Glutamatergic neuron (in vitro differentiated cells): ENCODE measurements around the gene AGAP1. TPM values are rescaled to one million over a fixed set of nuclear protein-coding genes. Genes with fewer than 3 reads are reported as not detected.

Source experiments
- DNase-seq: peaks from one replicate; pipeline ENCODE4 v3.0.0; 2022
- H3K27ac Mint-ChIP-seq: one replicate; pipeline ENCODE4 v1.8.0; 2020; ENCODE audit warnings: mild to moderate bottlenecking, mixed read lengths, inconsistent platforms; ENCODE audit not compliant: unreplicated experiment
- H3K27me3 Mint-ChIP-seq: one replicate; pipeline ENCODE4 v1.8.0; 2020; ENCODE audit warnings: mild to moderate bottlenecking, moderate library complexity, mixed read lengths, inconsistent platforms; ENCODE audit not compliant: unreplicated experiment
- H3K36me3 Mint-ChIP-seq: one replicate; pipeline ENCODE4 v1.8.0; 2020; ENCODE audit warnings: mild to moderate bottlenecking, mixed read lengths, inconsistent platforms; ENCODE audit not compliant: unreplicated experiment
- H3K4me1 Mint-ChIP-seq: one replicate; pipeline ENCODE4 v1.8.0; 2020; ENCODE audit warnings: mild to moderate bottlenecking, low read depth, mixed read lengths, inconsistent platforms; ENCODE audit not compliant: unreplicated experiment
- H3K4me3 Mint-ChIP-seq: one replicate; pipeline ENCODE4 v1.8.0; 2020; ENCODE audit warnings: mild to moderate bottlenecking, mixed read lengths, inconsistent platforms; ENCODE audit not compliant: unreplicated experiment
- H3K9me3 Mint-ChIP-seq: one replicate; pipeline ENCODE4 v1.8.0; 2020; ENCODE audit warnings: mild to moderate bottlenecking, moderate library complexity, mixed read lengths, inconsistent platforms; ENCODE audit not compliant: unreplicated experiment
- CTCF ChIP-seq: fragments of 200-600 bp; sonication (generic); IDR thresholded peaks from one replicate; pipeline ENCODE4 v1.5.0; 2021; ENCODE audit not compliant: partially characterized antibody, unreplicated experiment
- total RNA-seq: library from RNA; stranded (reverse); fragmentation: NEBNext Ultra II Directional; extraction: Animal tissue kit (Norgen Biotek cat#: 25700); gene quantifications from one replicate; pipeline ENCODE4 v1.2.1, GENCODE V29; 2021; ENCODE audit not compliant: unreplicated experiment

The AGAP1 gene
- total RNA-seq, 1 donor from 2014 or later, result 153 TPM

- Mint-ChIP-seq H3K4me3 (no peak overlapping the region), H3K27me3 (peaks cover 4% of the 10 kb centered on the region), H3K4me1 (peaks cover 29% of the 10 kb centered on the region), H3K9me3 (peaks cover 5% of the 10 kb centered on the region), H3K27ac (no peak overlapping the region), H3K36me3 (no peaks in the 10 kb centered on the region)
- no peak for TF ChIP-seq CTCF
- DNase-seq, result no peak
Measured at GRCh38 chr2:235850289-235850688, 356.4 kb downstream of the AGAP1 start.

GRCh38 chr2:235850771-235851551 is 357.1 kb downstream of the AGAP1 start:
- H3K27ac Mint-ChIP-seq, result no peak overlapping the region
- no peak for DNase-seq
- peaks cover 5% of the 10 kb centered on the region for H3K9me3 Mint-ChIP-seq
- H3K36me3 Mint-ChIP-seq, result no peaks in the 10 kb centered on the region
- H3K27me3 Mint-ChIP-seq, result peaks cover 3% of the 10 kb centered on the region
- H3K4me1 Mint-ChIP-seq, result peaks cover 24% of the 10 kb centered on the region
- no peak for TF ChIP-seq CTCF
- no peak overlapping the region for H3K4me3 Mint-ChIP-seq

GRCh38 chr2:235851828-235852525 is 358.1 kb downstream of the AGAP1 start:
- Mint-ChIP-seq H3K4me3 (no peak overlapping the region), H3K4me1 (peaks cover 24% of the 10 kb centered on the region), H3K9me3 (peaks cover 5% of the 10 kb centered on the region), H3K36me3 (no peaks in the 10 kb centered on the region), H3K27me3 (peaks cover 3% of the 10 kb centered on the region), H3K27ac (no peak overlapping the region)
- TF ChIP-seq CTCF, result no peak
- DNase-seq, result no peak

GRCh38 chr2:235852526-235852920 is 358.7 kb downstream of the AGAP1 start:
- TF ChIP-seq CTCF, result no peak
- DNase-seq, result peak; percentile 33
- H3K4me1 Mint-ChIP-seq, result peaks cover 28% of the 10 kb centered on the region
- no peak overlapping the region for H3K27ac Mint-ChIP-seq
- H3K36me3 Mint-ChIP-seq, result no peaks in the 10 kb centered on the region
- peak overlapping the region; percentile 26 for H3K4me3 Mint-ChIP-seq
- peaks cover 5% of the 10 kb centered on the region for H3K9me3 Mint-ChIP-seq
- H3K27me3 Mint-ChIP-seq, result peaks cover 3% of the 10 kb centered on the region

GRCh38 chr2:235854276-235854675 is 360.4 kb downstream of the AGAP1 start:
- H3K27me3 Mint-ChIP-seq, result peaks cover 3% of the 10 kb centered on the region
- H3K4me3 Mint-ChIP-seq, result no peak overlapping the region
- H3K36me3 Mint-ChIP-seq, result no peaks in the 10 kb centered on the region

More at GRCh38 chr2:235854276-235854675, 360.4 kb downstream of the AGAP1 start:
- no peak for TF ChIP-seq CTCF
- Mint-ChIP-seq H3K9me3 (peaks cover 5% of the 10 kb centered on the region), H3K27ac (no peak overlapping the region), H3K4me1 (peaks cover 27% of the 10 kb centered on the region)
- DNase-seq, result no peak
